ENCODE results near the gene PLAC8.

DNA sequence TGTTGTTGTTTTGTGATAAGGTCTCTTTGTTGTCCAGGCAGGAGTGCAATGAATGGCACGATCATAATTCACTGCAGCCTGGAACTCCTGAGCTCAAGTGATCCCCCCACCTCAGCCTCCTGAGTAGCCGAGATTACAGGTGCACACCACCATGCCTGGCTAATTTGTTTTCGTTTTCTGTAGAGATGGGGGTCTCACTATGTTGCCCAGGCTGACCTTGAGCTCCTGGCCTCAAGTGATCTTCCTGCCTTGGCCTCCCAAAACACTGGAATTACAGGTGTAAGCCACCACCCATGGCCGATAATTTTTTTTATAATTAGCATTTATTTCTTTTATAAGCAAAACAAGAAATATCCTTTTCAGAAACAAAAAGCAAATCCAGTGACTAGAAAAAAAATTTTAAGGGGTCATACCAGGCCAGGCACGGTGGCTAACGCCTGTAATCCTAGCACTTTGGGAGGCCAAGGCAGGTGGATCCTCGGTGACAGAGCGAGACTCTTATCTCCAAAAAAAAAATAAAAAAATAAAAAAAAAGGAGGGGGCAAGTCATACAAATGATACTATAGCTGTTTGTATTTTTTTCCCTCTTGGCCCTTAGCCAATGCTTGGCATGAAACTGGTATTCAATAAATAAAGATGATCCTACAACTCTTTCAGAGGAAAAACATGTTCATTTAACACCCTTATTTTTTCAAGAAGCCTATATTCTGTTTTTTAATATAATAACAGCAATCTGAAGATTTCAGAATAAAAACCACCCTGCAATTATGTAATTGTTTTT is 3.4 kb downstream of the PLAC8 start:
- TF ChIP-seq SETDB1 (IDR thresholded peaks at IDR 0.05; ENCODE audit: insufficient read length, low read length) = no peak
- TF ChIP-seq, protein P1, sequence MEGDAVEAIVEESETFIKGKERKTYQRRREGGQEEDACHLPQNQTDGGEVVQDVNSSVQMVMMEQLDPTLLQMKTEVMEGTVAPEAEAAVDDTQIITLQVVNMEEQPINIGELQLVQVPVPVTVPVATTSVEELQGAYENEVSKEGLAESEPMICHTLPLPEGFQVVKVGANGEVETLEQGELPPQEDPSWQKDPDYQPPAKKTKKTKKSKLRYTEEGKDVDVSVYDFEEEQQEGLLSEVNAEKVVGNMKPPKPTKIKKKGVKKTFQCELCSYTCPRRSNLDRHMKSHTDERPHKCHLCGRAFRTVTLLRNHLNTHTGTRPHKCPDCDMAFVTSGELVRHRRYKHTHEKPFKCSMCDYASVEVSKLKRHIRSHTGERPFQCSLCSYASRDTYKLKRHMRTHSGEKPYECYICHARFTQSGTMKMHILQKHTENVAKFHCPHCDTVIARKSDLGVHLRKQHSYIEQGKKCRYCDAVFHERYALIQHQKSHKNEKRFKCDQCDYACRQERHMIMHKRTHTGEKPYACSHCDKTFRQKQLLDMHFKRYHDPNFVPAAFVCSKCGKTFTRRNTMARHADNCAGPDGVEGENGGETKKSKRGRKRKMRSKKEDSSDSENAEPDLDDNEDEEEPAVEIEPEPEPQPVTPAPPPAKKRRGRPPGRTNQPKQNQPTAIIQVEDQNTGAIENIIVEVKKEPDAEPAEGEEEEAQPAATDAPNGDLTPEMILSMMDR (tag by site-specific recombination; IDR thresholded peaks at IDR 0.05) = no peak
- TF ChIP-seq, protein P2, sequence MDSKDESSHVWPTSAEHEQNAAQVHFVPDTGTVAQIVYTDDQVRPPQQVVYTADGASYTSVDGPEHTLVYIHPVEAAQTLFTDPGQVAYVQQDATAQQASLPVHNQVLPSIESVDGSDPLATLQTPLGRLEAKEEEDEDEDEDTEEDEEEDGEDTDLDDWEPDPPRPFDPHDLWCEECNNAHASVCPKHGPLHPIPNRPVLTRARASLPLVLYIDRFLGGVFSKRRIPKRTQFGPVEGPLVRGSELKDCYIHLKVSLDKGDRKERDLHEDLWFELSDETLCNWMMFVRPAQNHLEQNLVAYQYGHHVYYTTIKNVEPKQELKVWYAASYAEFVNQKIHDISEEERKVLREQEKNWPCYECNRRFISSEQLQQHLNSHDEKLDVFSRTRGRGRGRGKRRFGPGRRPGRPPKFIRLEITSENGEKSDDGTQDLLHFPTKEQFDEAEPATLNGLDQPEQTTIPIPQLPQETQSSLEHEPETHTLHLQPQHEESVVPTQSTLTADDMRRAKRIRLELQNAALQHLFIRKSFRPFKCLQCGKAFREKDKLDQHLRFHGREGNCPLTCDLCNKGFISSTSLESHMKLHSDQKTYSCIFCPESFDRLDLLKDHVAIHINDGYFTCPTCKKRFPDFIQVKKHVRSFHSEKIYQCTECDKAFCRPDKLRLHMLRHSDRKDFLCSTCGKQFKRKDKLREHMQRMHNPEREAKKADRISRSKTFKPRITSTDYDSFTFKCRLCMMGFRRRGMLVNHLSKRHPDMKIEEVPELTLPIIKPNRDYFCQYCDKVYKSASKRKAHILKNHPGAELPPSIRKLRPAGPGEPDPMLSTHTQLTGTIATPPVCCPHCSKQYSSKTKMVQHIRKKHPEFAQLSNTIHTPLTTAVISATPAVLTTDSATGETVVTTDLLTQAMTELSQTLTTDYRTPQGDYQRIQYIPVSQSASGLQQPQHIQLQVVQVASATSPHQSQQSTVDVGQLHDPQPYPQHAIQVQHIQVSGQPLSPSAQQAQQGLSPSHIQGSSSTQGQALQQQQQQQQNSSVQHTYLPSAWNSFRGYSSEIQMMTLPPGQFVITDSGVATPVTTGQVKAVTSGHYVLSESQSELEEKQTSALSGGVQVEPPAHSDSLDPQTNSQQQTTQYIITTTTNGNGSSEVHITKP (tag by site-specific recombination; IDR thresholded peaks at IDR 0.05) = no peak
- no peak for TF ChIP-seq ZNF24 (tag by site-specific recombination; IDR thresholded peaks at IDR 0.05)
- no peak for TF ChIP-seq OVOL3 (tag by site-specific recombination; IDR thresholded peaks at IDR 0.05)
- no peak for TF ChIP-seq ZNF660 (tag by site-specific recombination; IDR thresholded peaks at IDR 0.05)
- no peak for TF ChIP-seq ZNF350 (tag by site-specific recombination; IDR thresholded peaks at IDR 0.05)
- no peak for TF ChIP-seq ZNF610 (tag by site-specific recombination; IDR thresholded peaks at IDR 0.05; ENCODE audit: borderline replicate concordance)
- no peak for TF ChIP-seq ZNF138 (tag by site-specific recombination; IDR thresholded peaks at IDR 0.05; ENCODE audit: borderline replicate concordance)
- TF ChIP-seq, protein P3, sequence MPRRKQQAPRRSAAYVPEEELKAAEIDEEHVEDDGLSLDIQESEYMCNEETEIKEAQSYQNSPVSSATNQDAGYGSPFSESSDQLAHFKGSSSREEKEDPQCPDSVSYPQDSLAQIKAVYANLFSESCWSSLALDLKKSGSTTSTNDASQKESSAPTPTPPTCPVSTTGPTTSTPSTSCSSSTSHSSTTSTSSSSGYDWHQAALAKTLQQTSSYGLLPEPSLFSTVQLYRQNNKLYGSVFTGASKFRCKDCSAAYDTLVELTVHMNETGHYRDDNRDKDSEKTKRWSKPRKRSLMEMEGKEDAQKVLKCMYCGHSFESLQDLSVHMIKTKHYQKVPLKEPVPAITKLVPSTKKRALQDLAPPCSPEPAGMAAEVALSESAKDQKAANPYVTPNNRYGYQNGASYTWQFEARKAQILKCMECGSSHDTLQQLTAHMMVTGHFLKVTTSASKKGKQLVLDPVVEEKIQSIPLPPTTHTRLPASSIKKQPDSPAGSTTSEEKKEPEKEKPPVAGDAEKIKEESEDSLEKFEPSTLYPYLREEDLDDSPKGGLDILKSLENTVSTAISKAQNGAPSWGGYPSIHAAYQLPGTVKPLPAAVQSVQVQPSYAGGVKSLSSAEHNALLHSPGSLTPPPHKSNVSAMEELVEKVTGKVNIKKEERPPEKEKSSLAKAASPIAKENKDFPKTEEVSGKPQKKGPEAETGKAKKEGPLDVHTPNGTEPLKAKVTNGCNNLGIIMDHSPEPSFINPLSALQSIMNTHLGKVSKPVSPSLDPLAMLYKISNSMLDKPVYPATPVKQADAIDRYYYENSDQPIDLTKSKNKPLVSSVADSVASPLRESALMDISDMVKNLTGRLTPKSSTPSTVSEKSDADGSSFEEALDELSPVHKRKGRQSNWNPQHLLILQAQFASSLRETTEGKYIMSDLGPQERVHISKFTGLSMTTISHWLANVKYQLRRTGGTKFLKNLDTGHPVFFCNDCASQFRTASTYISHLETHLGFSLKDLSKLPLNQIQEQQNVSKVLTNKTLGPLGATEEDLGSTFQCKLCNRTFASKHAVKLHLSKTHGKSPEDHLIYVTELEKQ (tag by site-specific recombination; IDR thresholded peaks at IDR 0.05; ENCODE audit: borderline replicate concordance) = no peak
- no peak for TF ChIP-seq YY1 (tag by site-specific recombination; IDR thresholded peaks at IDR 0.05)
- no peak for TF ChIP-seq ZNF623 (tag by site-specific recombination; IDR thresholded peaks at IDR 0.05)
- TF ChIP-seq ZBTB1 (tag by site-specific recombination; IDR thresholded peaks at IDR 0.05) = no peak
- TF ChIP-seq ZNF423 (tag by site-specific recombination; IDR thresholded peaks at IDR 0.05) = no peak

Data from HEK293 (cell line).